Measurements from ENCODE around the gene KCNQ4.

DNA sequence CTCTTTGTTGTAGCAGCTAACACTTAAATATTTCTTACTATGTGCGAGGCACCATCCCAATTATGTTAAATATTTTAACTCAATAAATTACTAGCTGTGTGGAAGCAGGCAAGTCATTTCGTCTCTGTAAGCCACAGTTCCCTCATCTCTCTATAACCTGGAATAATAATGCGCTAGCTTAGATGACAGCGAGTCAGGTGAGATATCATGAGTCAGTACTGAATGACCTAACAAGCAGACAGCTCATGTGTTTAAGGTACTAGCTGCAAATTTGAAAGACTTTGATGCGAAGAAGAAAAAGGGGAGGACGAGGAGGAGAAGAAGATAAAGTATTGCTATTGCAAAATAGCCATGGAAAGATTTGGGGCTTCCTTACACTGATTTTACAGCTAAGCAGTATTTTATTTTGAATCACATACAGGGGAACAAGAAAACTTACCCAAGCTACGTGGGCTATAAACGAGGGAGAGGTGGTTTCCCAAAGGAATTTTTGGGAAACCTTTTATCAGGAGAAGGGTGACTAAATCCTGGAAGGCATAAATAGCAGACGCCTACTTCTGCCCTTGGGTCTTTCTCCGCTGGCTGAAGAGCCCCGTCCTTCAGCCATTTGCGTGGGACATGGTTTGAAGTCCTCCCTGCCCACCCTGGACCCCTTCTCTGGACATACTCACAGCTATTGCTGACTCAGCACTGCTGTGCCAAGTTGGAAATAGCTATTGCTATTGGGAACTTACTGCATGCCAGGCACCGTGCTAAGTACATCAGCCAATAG lies 69.7 kb downstream of the KCNQ4 start:
- TF ChIP-seq CTCF (IDR thresholded peaks at IDR 0.05) (no peak), POLR2AphosphoS5 (IDR thresholded peaks at IDR 0.05) (no peak), POLR2A (IDR thresholded peaks at IDR 0.05) (no peak)

Measured in breast epithelium (tissue), 3 donors.